T-helper 2 cell treated with Interferon-gamma antibody and Interleukin-4, amounts not matched to agents 5 μg/mL and 100 μg/mL, for 36 hours (primary cell): ENCODE data around the gene ACP4.
A peak's percentile ranks its signal among the peaks of the same experiment; 100 is the strongest.
"Not testable (repeated sequence)": the region's sequence is repeated elsewhere in the genome, so short reads cannot be mapped to it uniquely, and the experiment has no call there.

Source experiments
- DNase-seq: peaks from one replicate; pipeline ENCODE4 v3.0.0; 2021; ENCODE audit warnings: low spot score
- H3K27ac Mint-ChIP-seq: one replicate; pipeline ENCODE4 v1.8.0; 2021; ENCODE audit warnings: mild to moderate bottlenecking, mixed read lengths
- H3K27me3 Mint-ChIP-seq: one replicate; pipeline ENCODE4 v1.8.0; 2021; ENCODE audit warnings: low read depth, mixed read lengths
- H3K36me3 Mint-ChIP-seq: one replicate; pipeline ENCODE4 v1.8.0; 2021; ENCODE audit warnings: low read depth, mixed read lengths
- H3K4me1 Mint-ChIP-seq: one replicate; pipeline ENCODE4 v1.8.0; 2021; ENCODE audit warnings: low read depth, mixed read lengths
- H3K4me3 Mint-ChIP-seq: one replicate; pipeline ENCODE4 v1.8.0; 2022; ENCODE audit warnings: mild to moderate bottlenecking, moderate library complexity, mixed read lengths
- H3K9me3 Mint-ChIP-seq: one replicate; pipeline ENCODE4 v1.8.0; 2021; ENCODE audit warnings: mixed read lengths

The ACP4 gene

DNA sequence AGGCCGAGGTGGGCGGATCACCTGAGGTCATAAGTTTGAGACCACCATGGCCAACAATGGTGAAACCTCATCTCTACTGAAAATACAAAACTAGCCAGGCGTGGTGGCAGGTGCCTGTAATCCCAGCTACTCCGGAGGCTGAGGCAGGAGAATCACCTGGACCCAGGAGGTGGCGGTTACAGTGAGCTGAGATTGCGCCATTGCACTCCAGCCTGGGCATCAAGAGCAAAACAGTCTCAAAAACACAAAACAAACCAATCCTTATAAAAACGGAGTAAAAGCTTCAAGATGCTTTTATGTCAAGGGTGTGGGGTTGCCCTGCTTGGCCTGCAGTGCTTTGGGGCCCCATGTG lies 7.2 kb downstream of the ACP4 start:
- Mint-ChIP-seq H3K4me1 (peaks cover 8% of the 10 kb centered on the region), H3K27me3 (no peaks in the 10 kb centered on the region), H3K4me3 (no peak overlapping the region), H3K36me3 (peaks cover 40% of the 10 kb centered on the region), H3K27ac (no peak overlapping the region), H3K9me3 (no peaks in the 10 kb centered on the region)
- no peak for DNase-seq

DNA sequence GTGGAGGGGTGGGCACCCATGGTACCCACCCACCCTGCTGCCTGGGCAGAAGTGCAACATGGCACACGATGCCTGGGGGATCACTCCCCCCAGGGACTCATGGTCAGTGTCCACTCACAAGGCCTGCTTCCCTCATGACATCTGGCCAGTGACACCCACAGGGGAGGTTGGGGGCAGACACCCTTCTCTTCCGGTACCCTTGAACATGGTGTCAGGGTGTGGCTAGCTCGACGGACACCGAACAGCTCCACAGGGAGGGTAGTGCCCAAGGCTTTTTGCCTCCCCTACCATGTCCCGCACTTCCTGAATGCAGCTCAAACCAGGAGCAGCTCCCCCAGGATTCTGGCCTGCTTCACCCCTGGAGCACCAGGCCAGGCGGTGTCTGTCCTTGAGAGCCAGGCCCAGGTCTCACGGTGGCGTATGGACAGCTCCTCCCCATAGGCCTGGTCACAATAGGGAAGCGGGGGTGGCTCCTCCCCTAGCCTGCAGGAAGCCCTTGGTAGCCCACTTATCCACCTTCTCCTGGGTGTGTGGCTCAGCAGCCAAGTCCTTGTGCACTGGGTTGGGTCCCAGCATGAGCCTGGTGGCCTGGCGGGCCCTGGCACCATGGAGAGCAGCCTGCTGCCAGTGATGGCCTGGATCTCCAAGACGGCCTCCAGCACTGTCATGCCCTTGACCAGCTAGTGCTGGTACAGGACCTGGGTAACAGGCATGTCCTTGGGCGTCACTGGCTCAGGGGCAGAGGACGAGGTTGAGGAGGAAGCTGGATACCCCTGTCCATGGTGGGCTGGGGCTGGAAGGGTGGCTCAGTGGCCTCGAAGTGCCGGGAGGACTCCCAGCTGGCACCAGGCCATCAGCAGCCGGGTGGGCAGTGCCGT lies 7.8 kb downstream of the ACP4 start:
- peaks cover 44% of the 10 kb centered on the region for H3K36me3 Mint-ChIP-seq
- H3K4me1 Mint-ChIP-seq: peaks cover 12% of the 10 kb centered on the region
- no peak for DNase-seq
- H3K27me3 Mint-ChIP-seq: no peaks in the 10 kb centered on the region
- no peak overlapping the region for H3K27ac Mint-ChIP-seq
- no peak overlapping the region for H3K4me3 Mint-ChIP-seq
- H3K9me3 Mint-ChIP-seq: no peaks in the 10 kb centered on the region

DNA sequence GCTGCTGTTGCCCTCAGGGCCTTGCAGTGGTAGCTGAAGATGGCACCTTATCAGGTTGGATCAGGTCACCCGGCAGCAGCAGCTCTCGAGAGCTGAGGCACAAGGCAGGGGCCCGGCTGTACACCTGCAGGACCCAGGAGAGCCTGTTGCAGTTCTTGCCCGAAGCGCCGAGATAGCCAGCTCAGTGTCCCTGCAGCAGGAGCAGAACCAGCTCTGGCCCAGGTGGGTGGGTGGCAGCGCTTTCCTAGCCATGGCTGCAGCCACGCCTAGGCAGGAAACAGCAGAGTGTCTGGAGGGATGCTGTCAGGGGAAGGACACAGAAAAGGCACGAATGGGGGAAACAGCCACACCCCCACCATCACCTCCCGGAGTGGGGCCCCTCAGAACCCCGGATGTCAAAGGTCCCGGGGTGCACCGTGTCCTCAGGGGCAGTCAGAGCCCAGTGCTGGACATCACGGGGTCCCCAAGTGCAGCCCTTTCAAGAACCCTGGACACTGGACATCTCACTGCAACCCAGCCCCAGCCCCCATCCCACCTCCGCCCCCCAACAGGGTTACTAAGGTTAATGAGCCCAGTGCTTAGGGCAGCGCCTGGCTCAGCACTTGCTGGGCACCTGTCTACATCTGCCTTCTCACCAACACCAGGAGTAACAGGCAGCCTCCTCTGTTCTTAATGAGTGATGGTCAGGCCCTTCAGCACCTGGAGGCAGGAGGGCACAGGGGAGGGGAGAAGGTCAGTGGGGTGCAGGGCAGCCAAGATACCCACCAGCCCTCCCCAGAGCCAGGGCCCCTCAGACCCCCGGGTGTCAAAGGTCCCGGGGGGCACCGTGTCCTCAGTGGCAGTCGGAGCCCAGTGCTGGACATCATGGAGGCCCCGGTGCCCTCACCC lies 8.7 kb downstream of the ACP4 start:
- no peaks in the 10 kb centered on the region for H3K9me3 Mint-ChIP-seq
- no peak overlapping the region for H3K27ac Mint-ChIP-seq
- no peaks in the 10 kb centered on the region for H3K27me3 Mint-ChIP-seq
- no peak for DNase-seq
- peaks cover 14% of the 10 kb centered on the region for H3K4me1 Mint-ChIP-seq
- peaks cover 52% of the 10 kb centered on the region for H3K36me3 Mint-ChIP-seq
- H3K4me3 Mint-ChIP-seq: no peak overlapping the region

DNA sequence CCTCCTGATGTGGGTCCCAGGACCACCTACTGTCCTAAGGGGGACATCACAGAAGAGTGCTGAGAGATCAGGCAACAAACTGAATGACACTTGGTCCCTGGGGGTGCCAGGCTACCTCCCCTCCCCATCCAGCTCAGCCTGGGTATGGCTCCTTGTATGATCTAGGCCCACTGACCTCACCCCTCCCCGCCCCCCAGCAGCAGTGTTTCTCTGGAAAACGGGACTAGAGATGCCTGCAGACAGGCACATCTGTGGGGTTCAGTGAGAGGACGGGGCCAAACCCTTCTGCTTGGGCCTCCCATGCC lies 9.3 kb downstream of the ACP4 start:
- no peak overlapping the region for H3K4me3 Mint-ChIP-seq
- H3K36me3 Mint-ChIP-seq: peaks cover 53% of the 10 kb centered on the region
- H3K9me3 Mint-ChIP-seq: no peaks in the 10 kb centered on the region
- H3K4me1 Mint-ChIP-seq: peaks cover 10% of the 10 kb centered on the region
- no peak overlapping the region for H3K27ac Mint-ChIP-seq
- no peak for DNase-seq
- H3K27me3 Mint-ChIP-seq: no peaks in the 10 kb centered on the region

DNA sequence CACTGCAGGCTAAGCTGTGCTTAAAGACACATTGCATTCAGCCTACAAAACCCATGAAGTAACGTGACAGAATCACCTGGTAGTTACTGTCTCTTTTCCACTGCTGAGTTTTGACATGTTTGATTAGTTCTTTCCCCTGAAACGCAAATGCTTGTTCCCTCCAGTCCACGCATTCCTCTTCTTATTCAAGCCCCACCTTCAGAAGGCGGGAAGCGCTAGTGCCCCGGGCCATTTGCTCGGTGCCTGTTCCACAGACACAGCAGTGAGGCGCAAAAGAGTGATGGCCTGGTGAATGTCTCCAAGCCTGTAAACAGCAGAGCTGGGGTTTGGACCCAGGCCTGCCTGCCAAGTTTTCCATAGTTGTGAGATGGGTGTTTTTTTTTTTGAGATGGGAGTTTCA lies 10.9 kb downstream of the ACP4 start:
- Mint-ChIP-seq H3K9me3 (no peaks in the 10 kb centered on the region), H3K27ac (peak overlapping the region; percentile 52), H3K36me3 (peaks cover 50% of the 10 kb centered on the region), H3K4me1 (peaks cover 14% of the 10 kb centered on the region), H3K27me3 (no peaks in the 10 kb centered on the region), H3K4me3 (peak overlapping the region; percentile 6)
- DNase-seq: no peak

DNA sequence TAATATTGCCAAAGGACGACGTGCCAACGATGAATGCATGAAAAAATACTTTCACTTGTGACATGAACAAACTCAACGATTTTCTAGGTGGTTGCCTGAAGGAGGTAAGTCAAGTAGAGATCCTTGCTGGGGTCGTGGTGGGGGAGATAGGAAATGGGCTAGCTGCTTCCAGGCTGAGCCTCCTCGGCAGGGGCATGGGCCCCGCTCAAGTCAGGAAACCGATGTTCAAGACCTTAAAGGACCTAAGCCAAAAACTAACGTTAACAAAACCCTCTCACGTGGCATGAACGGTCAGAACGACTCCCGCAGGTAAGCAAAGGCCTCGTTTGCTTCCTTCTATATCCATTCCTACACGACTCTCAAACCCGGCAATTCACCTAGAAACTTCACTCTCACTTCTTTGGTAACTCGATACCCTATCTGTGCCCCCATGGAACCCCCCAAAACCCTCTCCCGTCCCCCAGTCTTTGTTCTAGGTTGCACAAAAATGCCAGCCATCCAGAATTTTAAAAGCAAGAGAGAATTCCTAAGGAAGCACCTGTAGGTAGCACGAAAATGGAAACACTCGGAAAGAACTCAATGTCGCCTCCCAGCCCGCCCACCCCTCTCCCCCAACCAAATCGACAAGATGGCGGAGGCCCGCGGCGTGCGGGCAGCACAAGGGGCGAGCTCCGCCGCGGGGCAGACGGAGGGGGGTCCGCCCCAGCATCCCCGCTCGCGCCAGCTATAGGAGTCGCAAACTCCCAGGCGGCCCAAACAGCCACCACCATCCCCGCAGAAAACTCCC lies 13.6 kb downstream of the ACP4 start:
- H3K9me3 Mint-ChIP-seq: no peaks in the 10 kb centered on the region
- peak overlapping the region; percentile 97 for H3K4me3 Mint-ChIP-seq
- H3K27ac Mint-ChIP-seq: peak overlapping the region; percentile 100
- peaks cover 18% of the 10 kb centered on the region for H3K4me1 Mint-ChIP-seq
- no peak for DNase-seq
- H3K36me3 Mint-ChIP-seq: peaks cover 37% of the 10 kb centered on the region
- no peaks in the 10 kb centered on the region for H3K27me3 Mint-ChIP-seq

DNA sequence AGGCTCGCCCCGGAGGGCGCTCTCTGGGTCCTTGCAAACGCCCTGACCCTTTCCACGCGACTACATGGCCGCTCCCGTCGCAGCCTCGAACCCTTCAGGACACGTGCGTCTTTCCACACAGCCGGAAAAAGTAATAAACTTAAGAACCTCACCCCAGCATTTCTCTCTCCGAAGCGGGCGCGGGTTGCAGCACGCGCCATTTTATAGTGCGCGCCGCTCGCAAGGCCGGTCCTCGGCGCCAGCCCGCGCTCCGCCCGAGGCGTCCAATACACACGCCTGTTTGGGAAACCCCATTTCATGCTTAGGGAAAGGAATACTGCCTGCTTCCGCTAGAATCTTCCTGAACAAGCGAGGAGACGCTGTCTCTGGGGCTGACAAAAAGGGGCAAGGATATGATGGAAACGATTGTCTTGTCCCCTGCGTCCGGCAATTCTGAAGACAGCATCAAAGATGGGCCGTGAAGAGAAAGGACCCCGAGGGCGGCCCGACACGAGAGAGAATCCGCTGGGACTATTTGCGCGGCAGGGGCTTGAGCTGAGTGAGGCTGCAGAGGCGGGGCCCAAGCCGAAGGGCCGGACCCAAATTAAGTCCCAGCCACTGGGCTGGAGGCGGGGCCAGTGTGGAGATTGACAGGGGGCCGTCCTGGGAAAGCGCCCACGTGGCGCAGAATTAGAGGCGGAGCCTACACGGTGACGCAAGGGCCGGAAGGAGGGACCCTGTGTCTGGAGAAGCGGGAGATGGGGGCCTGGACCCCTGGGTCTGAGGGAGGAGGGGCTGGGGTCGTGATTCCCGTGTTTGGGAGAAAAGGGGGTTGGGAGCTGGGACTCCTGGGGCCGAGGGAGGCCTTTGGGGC lies 14.4 kb downstream of the ACP4 start:
- DNase-seq: peak; percentile 98
- Mint-ChIP-seq H3K27ac (peak overlapping the region; percentile 100), H3K36me3 (peaks cover 37% of the 10 kb centered on the region), H3K9me3 (no peaks in the 10 kb centered on the region), H3K27me3 (peaks cover under 1% of the 10 kb centered on the region), H3K4me3 (peak overlapping the region; percentile 97), H3K4me1 (peaks cover 18% of the 10 kb centered on the region)

DNA sequence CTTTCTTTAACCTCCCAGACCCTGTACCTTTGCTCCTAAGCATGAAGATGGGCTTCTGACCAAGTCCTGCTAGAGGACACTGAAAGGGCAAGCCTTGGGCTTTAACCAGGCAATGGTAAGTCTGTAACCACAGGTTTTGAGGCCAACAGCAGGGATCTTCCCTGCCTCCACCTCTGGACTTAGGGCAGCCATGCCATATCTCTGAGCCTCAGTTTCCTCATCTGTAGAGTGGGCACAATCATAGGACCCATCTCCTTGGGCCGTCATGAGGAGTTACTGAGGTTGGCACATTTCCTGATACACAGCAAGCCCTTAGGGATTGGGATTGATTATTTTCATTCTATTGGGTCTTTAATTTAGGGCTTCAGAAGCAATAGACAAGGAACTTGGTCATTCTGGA lies 18.6 kb downstream of the ACP4 start:
- Mint-ChIP-seq H3K4me1 (peaks cover 8% of the 10 kb centered on the region), H3K4me3 (no peak overlapping the region), H3K27ac (no peak overlapping the region), H3K36me3 (peaks cover 4% of the 10 kb centered on the region), H3K9me3 (no peaks in the 10 kb centered on the region), H3K27me3 (peaks cover 3% of the 10 kb centered on the region)
- no peak for DNase-seq

DNA sequence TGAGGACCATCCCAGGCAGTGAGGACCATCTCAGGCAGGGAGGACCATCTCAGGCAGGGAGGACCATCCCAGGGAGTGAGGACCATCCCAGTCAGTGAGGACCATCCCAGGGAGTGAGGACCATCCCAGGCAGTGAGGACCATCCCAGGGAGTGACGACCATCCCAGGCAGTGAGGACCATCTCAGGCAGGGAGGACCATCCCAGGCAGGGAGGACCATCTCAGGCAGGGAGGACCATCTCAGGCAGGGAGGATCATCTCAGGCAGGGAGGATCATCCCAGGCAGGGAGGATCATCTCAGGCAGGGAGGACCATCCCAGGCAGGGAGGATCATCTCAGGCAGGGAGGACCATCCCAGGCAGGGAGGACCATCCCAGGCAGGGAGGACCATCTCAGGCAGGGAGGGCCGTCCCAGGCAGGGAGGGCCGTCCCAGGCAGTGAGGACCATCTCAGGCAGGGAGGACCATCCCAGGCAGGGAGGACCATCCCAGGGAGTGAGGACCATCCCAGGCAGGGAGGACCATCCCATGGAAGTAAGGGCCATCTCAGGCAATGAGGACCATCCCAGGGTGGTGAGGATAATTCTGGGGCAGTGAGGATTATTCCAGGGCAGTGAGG lies 21.5 kb downstream of the ACP4 start:
- H3K27me3 Mint-ChIP-seq, DNase-seq, H3K9me3 Mint-ChIP-seq, H3K27ac Mint-ChIP-seq, H3K36me3 Mint-ChIP-seq, H3K4me3 Mint-ChIP-seq, H3K4me1 Mint-ChIP-seq: not testable (repeated sequence)

DNA sequence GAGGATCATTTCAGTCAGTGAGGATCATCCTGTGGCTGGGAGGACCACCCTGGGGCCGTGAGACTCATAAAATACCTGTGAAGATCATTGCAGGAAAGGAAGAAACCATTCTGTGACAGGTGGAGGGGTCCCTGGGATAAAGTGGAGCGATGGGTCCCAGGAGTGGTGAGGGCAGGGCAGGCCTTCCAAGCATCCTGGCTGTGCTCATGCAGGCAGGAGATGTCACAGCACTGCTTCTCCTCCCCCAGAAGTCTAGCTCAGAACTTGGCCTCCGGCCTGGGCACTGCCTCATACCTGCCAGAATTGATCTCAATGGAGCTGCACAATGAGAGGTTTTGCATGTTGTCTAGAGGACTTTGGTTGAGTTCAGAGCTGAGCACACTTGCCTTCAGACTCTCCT lies 22.3 kb downstream of the ACP4 start:
- DNase-seq: no peak
- no peak overlapping the region for H3K27ac Mint-ChIP-seq
- peaks cover 2% of the 10 kb centered on the region for H3K4me1 Mint-ChIP-seq
- H3K27me3 Mint-ChIP-seq: peaks cover 6% of the 10 kb centered on the region
- no peaks in the 10 kb centered on the region for H3K9me3 Mint-ChIP-seq
- no peak overlapping the region for H3K4me3 Mint-ChIP-seq
- no peaks in the 10 kb centered on the region for H3K36me3 Mint-ChIP-seq

DNA sequence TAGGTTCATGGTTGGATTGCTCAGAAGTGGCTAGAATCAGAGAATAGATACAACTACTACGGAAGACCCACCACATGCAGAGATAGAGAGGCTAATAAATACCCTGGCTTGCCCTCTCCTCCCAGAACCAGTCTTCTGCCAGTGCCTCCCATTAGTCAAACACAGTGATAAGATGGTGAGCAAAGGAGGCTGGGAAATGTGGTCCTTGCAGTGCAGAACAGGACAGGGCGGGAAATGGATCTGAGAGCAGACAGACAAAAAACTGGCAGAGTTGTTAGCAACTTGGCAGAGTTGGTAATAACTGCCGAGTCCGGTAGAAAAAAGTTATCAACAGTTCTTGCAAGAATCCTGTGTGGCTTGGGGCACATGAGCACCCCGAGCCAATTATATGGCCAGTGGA lies 24.7 kb downstream of the ACP4 start:
- H3K27ac Mint-ChIP-seq: no peak overlapping the region
- H3K9me3 Mint-ChIP-seq: no peaks in the 10 kb centered on the region
- H3K36me3 Mint-ChIP-seq: no peaks in the 10 kb centered on the region
- DNase-seq: no peak
- peaks cover 9% of the 10 kb centered on the region for H3K27me3 Mint-ChIP-seq
- no peak overlapping the region for H3K4me3 Mint-ChIP-seq
- H3K4me1 Mint-ChIP-seq: peaks cover 12% of the 10 kb centered on the region

DNA sequence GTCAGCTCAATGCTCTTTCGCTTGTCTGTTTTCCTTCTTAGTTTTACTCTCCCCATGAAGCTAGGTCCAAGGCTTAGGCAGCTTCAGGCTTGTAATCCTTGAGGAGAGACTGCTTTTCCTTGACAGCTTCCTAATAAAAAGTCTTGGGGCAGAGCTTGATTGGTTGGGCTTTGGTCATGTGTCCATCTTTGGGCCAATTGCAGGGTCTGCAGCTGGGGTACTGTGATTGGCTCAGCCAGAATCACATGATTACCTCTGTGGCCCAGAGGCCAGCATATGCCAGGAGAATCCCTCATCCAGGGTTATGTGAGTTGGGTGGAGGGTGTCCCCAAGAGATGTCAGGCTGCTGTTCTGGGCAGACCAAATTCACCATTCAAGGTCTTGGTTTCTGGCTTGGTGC lies 25.2 kb downstream of the ACP4 start:
- H3K27ac Mint-ChIP-seq: no peak overlapping the region

More for the DNA sequence above, 25.2 kb downstream of the ACP4 start:
- DNase-seq: no peak
- Mint-ChIP-seq H3K36me3 (no peaks in the 10 kb centered on the region), H3K4me1 (peaks cover 17% of the 10 kb centered on the region), H3K4me3 (no peak overlapping the region), H3K9me3 (no peaks in the 10 kb centered on the region), H3K27me3 (peaks cover 9% of the 10 kb centered on the region)
